LNCAP (cell line): Measurements from ENCODE around the gene SPATA21.

Experiments
- CTCF ChIP-seq: fragments of 450-650 bp; IDR thresholded peaks from 2 replicates; pipeline ENCODE4 v1.5.1; 2017; ENCODE audit warnings: mild to moderate bottlenecking

Gene SPATA21

GRCh38 chr1:16354619-16355018 is 82.6 kb downstream of the SPATA21 start:
- TF ChIP-seq CTCF, result no peak

GRCh38 chr1:16352842-16353535 is 84.2 kb downstream of the SPATA21 start:
- no peak for TF ChIP-seq CTCF

- peak; percentile 29; the same call in 1 of the 2 replicates for TF ChIP-seq CTCF
These were observed 85.0 kb downstream of the SPATA21 start, which contains the start of gene FBXO42 for GRCh38 chr1:16351994-16352841. Gene FBXO42 (minus strand): TSS chr1:16352480. CDS start chr1:16315418, 37,062 bp downstream.

GRCh38 chr1:16351456-16351993 is 85.7 kb downstream of the SPATA21 start:
- no peak for TF ChIP-seq CTCF

GRCh38 chr1:16349847-16350406 is 87.3 kb downstream of the SPATA21 start:
- no peak for TF ChIP-seq CTCF
